ENCODE measurements around the gene MRPS6.

DNA sequence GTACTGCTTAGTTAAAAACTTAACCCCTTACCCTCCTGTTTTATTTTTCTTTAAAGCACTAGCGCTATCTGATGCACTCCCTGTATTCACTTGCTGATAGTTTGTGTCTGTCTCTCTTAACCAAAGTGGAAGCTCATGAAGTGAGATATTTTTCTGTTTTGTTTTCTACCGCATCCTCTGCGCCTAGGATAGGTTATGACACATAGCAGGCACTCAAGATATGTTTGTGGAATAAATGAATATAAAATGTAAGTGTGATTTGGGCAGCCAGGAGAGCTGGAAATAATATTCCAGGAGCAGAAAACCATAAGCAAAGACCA is 49.0 kb upstream of the MRPS6 start:
- no peak for TF ChIP-seq EZH2phosphoT487 (IDR thresholded peaks at IDR 0.05; ENCODE audit: low read depth)
- TF ChIP-seq, protein P1, sequence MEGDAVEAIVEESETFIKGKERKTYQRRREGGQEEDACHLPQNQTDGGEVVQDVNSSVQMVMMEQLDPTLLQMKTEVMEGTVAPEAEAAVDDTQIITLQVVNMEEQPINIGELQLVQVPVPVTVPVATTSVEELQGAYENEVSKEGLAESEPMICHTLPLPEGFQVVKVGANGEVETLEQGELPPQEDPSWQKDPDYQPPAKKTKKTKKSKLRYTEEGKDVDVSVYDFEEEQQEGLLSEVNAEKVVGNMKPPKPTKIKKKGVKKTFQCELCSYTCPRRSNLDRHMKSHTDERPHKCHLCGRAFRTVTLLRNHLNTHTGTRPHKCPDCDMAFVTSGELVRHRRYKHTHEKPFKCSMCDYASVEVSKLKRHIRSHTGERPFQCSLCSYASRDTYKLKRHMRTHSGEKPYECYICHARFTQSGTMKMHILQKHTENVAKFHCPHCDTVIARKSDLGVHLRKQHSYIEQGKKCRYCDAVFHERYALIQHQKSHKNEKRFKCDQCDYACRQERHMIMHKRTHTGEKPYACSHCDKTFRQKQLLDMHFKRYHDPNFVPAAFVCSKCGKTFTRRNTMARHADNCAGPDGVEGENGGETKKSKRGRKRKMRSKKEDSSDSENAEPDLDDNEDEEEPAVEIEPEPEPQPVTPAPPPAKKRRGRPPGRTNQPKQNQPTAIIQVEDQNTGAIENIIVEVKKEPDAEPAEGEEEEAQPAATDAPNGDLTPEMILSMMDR (IDR thresholded peaks at IDR 0.05; ENCODE audit: low read depth, low read length): no peak
